ENCODE data around the gene PKD1L1.

PKD1L1 gene

DNA sequence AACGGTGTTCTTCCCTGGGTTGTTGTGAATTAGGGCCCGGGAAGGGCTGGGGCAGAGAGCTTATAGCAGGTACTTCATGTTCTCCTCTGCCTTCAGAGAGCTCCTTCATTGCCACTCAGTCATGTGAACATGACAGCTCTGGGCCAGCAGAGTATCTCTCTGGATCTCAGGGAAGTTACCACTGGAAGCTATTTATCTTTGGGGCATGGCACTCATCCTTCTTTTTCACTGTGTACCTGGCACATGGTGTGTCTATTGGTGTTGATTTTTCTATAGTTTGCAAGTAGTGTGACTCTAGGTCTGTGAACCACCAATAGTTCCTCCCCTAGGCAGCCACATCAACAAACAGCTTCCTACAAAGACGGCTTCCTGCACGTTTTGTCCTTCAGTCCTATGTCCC lies 156.6 kb downstream of the PKD1L1 start:
- Histone ChIP-seq H3K27me3 (ENCODE audit: insufficient read depth, low read length) (no peaks in the 10 kb centered on the region), H3K36me3 (ENCODE audit: insufficient read depth, low read length) (no peaks in the 10 kb centered on the region), H2AFZ (ENCODE audit: low read length, unreplicated experiment) (peak overlapping the region; percentile 61), H3K27ac (ENCODE audit: low read depth, low read length) (0 out of 2 replicates have a peak overlapping the region, but pooled peaks have one; percentile 10), H3K4me1 (ENCODE audit: control insufficient read depth, insufficient read depth, low read length, unreplicated experiment) (peaks cover 31% of the 10 kb centered on the region), H3K79me2 (ENCODE audit: control insufficient read depth, insufficient read depth, low read length, unreplicated experiment) (no peaks in the 10 kb centered on the region), H3K4me3 (ENCODE audit: low read depth, low read length) (no peak overlapping the region)

DNA sequence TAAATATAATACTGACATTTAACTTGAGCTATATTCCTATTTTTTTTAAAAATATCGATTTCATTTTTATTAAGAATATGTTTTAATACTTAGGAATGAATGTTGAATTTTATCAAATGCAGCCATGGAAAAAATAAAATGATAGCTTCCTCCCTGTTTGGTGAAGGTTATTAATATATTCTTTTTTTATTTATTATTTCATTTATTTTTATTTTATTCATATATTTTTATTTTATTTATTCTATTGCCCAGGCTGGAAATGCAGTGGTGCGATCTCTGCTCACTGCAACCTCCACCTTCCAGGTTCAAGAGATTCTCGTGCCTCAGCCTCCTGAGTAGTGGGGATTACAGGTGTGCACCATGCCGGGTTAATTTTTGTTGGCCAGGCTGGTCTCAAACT lies 160.2 kb downstream of the PKD1L1 start:
- Histone ChIP-seq H3K4me3 (ENCODE audit: low read depth, low read length) (no peak overlapping the region), H3K27ac (ENCODE audit: low read depth, low read length) (peak overlapping the region; percentile 98), H3K79me2 (ENCODE audit: control insufficient read depth, insufficient read depth, low read length, unreplicated experiment) (no peaks in the 10 kb centered on the region), H3K4me1 (ENCODE audit: control insufficient read depth, insufficient read depth, low read length, unreplicated experiment) (peaks cover 54% of the 10 kb centered on the region), H3K36me3 (ENCODE audit: insufficient read depth, low read length) (no peaks in the 10 kb centered on the region), H2AFZ (ENCODE audit: low read length, unreplicated experiment) (no peak overlapping the region), H3K27me3 (ENCODE audit: insufficient read depth, low read length) (no peaks in the 10 kb centered on the region)

DNA sequence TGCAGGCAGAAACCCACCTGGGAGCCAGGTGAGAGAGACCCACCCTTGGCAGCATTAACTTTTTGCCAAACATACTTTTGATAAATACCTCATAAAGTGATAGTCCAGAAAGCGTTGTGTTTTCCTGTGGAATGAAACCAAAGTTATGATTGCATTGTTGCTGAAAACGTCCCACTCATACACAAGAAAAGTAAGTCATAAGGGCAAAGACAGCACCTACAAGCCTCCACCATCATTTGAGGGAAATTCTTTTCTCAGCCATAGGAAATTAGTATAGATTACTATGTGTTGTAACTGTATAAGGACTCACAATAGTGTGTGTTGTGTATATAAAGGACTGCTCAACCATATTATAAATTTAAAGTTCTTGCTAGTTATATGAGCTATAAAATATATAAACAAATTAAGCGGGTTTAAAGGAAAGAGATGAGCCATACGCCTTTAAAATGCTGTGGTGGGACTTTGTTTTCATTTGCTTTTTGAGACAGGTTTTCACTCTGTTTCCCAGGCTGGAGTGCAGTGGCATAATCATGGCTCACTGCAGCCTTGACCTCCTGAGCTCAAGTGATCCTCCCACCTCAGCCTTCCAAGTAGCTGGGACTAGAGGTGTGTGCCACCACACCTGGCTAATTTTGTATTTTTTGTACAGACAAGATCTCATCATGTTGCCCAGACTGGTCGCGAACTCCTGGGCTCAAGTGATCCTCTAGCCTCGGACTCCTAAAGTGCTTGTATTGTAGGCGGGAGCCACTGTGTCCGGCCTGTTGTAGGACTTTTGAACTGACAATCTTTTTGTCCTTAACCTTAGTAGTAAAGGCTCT lies 160.8 kb downstream of the PKD1L1 start:
- Histone ChIP-seq H2AFZ (ENCODE audit: low read length, unreplicated experiment) (no peak overlapping the region), H3K27ac (ENCODE audit: low read depth, low read length) (peak overlapping the region; percentile 98), H3K4me3 (ENCODE audit: low read depth, low read length) (peak overlapping the region; percentile 46; the same call in 1 of the 2 replicates), H3K79me2 (ENCODE audit: control insufficient read depth, insufficient read depth, low read length, unreplicated experiment) (no peaks in the 10 kb centered on the region), H3K4me1 (ENCODE audit: control insufficient read depth, insufficient read depth, low read length, unreplicated experiment) (peaks cover 59% of the 10 kb centered on the region), H3K36me3 (ENCODE audit: insufficient read depth, low read length) (no peaks in the 10 kb centered on the region), H3K27me3 (ENCODE audit: insufficient read depth, low read length) (no peaks in the 10 kb centered on the region)

DNA sequence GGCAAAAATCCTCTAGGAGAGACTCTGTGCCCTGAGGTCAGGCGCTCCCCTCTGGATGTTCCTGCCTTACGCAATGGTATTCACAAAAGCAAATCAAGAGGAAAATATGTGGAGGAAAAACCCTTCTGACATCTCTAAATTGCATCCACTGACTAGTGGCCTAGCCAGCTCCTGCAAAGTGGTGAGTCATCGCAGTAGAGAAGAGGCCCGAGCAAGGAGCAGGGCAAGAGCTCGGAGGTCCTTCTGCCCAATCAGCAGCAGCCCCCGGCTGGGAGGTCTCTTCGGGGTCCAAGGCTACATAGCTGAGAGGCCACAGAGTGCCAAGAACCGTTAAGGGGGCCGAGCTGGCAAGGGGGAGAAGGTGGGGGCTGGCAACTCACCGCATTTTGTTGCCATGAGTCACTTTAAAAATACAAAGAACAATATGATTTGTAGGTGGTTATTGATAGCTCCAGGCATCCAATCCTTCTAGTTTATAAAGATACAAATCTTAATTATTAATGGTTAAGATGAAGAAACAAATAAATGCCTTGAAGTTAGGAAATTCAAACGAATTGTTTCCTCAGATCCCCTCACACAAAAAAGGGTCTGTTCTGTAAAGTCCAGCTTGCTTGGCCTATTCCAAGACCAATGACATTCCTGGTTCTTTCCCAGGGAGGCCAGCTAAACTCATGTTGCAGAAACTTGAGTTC lies 161.6 kb downstream of the PKD1L1 start:
- Histone ChIP-seq H2AFZ (ENCODE audit: low read length, unreplicated experiment) (no peak overlapping the region), H3K27ac (ENCODE audit: low read depth, low read length) (peak overlapping the region; percentile 98), H3K36me3 (ENCODE audit: insufficient read depth, low read length) (no peaks in the 10 kb centered on the region), H3K27me3 (ENCODE audit: insufficient read depth, low read length) (no peaks in the 10 kb centered on the region), H3K4me3 (ENCODE audit: low read depth, low read length) (peak overlapping the region; percentile 46; the same call in 1 of the 2 replicates), H3K79me2 (ENCODE audit: control insufficient read depth, insufficient read depth, low read length, unreplicated experiment) (no peaks in the 10 kb centered on the region), H3K4me1 (ENCODE audit: control insufficient read depth, insufficient read depth, low read length, unreplicated experiment) (peaks cover 57% of the 10 kb centered on the region)

DNA sequence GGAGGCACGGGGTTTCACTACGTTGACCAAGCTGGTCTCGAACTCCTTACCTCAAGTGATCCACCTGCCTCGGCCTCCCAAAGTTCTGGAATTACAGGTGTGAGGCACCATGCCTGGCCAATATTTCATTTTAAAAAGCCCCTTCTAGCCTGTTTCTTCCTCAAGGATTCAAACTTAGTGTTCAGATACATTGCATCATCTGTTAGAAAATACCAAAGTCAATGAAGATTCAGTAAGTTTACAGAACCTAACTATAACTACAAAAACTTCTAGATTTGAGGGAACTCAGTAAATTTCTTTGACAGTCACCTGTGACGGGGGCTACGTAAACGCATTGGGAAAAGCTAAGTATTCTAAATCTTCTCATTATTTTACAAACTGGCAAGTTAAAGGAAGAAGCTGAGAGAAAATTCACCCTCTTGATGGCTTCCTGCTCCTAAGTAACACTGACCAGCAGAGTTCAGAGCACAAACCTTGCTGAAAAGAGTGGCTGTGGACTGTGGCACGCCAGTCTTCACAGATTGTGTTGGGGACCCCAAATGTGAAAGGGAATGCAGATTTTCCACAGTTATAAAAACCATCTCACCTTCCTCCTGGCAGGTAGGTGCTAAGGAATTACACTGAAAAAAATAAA lies 162.2 kb downstream of the PKD1L1 start:
- Histone ChIP-seq H3K27ac (ENCODE audit: low read depth, low read length) (peak overlapping the region; percentile 98), H3K36me3 (ENCODE audit: insufficient read depth, low read length) (no peaks in the 10 kb centered on the region), H3K4me3 (ENCODE audit: low read depth, low read length) (peak overlapping the region; percentile 11; the same call in 1 of the 2 replicates), H3K4me1 (ENCODE audit: control insufficient read depth, insufficient read depth, low read length, unreplicated experiment) (peaks cover 52% of the 10 kb centered on the region), H3K27me3 (ENCODE audit: insufficient read depth, low read length) (no peaks in the 10 kb centered on the region), H3K79me2 (ENCODE audit: control insufficient read depth, insufficient read depth, low read length, unreplicated experiment) (no peaks in the 10 kb centered on the region), H2AFZ (ENCODE audit: low read length, unreplicated experiment) (no peak overlapping the region)

DNA sequence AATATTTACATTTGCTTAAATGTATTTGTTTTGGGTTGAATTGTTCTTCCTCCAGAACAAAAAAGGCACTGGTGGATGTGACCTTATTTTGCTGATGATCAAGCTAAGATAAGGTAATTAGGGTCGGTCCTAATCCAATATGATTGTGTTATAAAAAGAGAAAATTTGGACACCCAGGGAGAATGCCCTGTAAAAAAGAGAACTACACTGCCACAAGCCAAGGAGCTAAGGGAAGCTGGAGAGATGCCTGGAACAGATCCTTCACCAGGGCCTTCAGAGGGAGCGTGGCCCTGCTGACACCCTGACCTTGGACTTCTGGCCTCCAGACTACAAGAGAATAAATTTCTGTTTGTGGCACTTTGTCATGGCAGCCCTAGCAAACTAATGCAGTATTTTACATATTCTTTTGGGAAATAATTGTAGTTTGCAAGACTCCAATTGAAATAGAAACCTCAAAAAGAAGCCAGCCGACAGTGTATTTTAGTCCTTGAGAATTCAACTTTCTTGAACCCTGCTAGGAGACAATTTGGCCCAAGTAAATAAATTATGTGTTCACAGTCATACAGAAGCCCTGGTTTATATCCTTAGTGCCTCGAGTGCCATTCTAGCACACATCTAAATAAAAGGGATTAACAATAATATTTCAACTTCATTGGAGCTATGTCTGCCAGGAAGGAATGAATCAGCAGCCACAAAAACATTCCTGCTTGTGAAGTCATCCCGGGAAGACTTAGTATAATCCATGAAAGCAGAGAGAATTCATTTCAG lies 164.6 kb downstream of the PKD1L1 start:
- H3K36me3 ChIP-seq (ENCODE audit: insufficient read depth, low read length): no peaks in the 10 kb centered on the region
- H3K79me2 ChIP-seq (ENCODE audit: control insufficient read depth, insufficient read depth, low read length, unreplicated experiment): no peaks in the 10 kb centered on the region
- peak overlapping the region; percentile 98 for H3K27ac ChIP-seq (ENCODE audit: low read depth, low read length)
- no peaks in the 10 kb centered on the region for H3K27me3 ChIP-seq (ENCODE audit: insufficient read depth, low read length)
- H3K4me3 ChIP-seq (ENCODE audit: low read depth, low read length): peak overlapping the region; percentile 7
- H3K4me1 ChIP-seq (ENCODE audit: control insufficient read depth, insufficient read depth, low read length, unreplicated experiment): peaks cover 52% of the 10 kb centered on the region
- peak overlapping the region; percentile 19 for H2AFZ ChIP-seq (ENCODE audit: low read length, unreplicated experiment)

DNA sequence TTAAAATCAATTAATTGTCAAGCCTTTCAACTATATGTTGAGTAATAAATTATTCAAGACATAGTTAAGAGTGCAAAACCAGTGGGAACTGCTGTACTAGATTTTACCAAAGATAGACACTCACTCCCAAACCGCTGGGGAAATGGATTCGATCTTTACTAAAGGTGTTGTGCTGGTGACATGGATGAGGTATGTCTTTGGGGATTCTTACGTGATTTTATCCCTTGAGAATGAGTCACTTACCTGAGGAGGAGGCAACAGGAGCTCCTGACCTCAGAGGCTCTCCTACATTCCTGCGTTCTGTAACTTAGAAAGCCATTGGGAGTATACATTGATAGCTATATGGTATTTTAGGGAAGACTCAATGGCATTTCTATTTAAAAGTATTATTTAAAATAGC lies 165.5 kb downstream of the PKD1L1 start:
- no peaks in the 10 kb centered on the region for H3K27me3 ChIP-seq (ENCODE audit: insufficient read depth, low read length)
- peak overlapping the region; percentile 17 for H2AFZ ChIP-seq (ENCODE audit: low read length, unreplicated experiment)
- no peaks in the 10 kb centered on the region for H3K79me2 ChIP-seq (ENCODE audit: control insufficient read depth, insufficient read depth, low read length, unreplicated experiment)
- H3K4me3 ChIP-seq (ENCODE audit: low read depth, low read length): no peak overlapping the region
- H3K36me3 ChIP-seq (ENCODE audit: insufficient read depth, low read length): no peaks in the 10 kb centered on the region
- peaks cover 52% of the 10 kb centered on the region for H3K4me1 ChIP-seq (ENCODE audit: control insufficient read depth, insufficient read depth, low read length, unreplicated experiment)
- H3K27ac ChIP-seq (ENCODE audit: low read depth, low read length): peak overlapping the region; percentile 98

DNA sequence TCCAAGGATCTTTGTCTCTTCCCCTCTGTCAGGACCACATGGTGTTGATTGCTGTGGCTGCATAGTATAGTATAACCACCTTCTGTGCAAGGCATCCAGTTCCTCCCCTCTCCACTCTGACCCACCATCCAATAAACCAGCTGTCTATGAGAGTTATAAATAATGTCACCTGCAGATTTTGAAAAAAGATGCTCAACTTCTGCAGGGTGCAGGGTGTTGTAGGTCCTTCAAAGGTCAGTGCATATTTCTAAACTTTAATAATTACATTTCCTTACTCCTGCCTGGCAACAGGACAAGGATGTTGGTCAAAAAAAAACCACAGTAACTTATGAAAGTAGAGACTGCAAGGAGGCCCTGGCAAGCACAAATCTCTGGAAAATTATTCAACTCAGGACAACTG lies 166.2 kb downstream of the PKD1L1 start:
- H3K27me3 ChIP-seq (ENCODE audit: insufficient read depth, low read length): no peaks in the 10 kb centered on the region
- 0 out of 2 replicates have a peak, but pooled peaks cover 3% of the 10 kb centered on the region for H3K36me3 ChIP-seq (ENCODE audit: insufficient read depth, low read length)
- peak overlapping the region; percentile 98 for H3K27ac ChIP-seq (ENCODE audit: low read depth, low read length)
- H3K79me2 ChIP-seq (ENCODE audit: control insufficient read depth, insufficient read depth, low read length, unreplicated experiment): no peaks in the 10 kb centered on the region
- H2AFZ ChIP-seq (ENCODE audit: low read length, unreplicated experiment): peak overlapping the region; percentile 17
- H3K4me3 ChIP-seq (ENCODE audit: low read depth, low read length): no peak overlapping the region
- H3K4me1 ChIP-seq (ENCODE audit: control insufficient read depth, insufficient read depth, low read length, unreplicated experiment): peaks cover 44% of the 10 kb centered on the region

DNA sequence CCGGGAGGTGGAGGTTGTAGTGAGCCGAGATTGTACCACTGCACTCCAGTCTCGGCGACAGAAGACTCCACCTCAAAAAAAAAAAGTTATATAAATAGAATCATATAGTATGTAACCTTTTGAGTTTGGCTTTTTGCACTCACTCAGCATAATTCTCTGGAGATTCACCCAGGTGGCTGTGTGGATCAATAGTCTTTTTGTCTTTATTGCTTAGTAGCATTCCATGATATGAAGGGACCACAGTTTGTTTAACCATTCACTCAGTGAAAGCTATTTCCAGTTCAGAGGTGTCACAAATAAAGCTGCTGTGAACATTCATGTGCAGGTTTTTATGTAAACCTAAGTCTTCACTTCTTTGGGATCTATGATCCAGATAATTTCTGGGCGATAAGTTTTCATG lies 167.7 kb downstream of the PKD1L1 start:
- Histone ChIP-seq H3K27me3 (ENCODE audit: insufficient read depth, low read length) (no peaks in the 10 kb centered on the region), H3K79me2 (ENCODE audit: control insufficient read depth, insufficient read depth, low read length, unreplicated experiment) (no peaks in the 10 kb centered on the region), H3K4me1 (ENCODE audit: control insufficient read depth, insufficient read depth, low read length, unreplicated experiment) (peaks cover 34% of the 10 kb centered on the region), H3K36me3 (ENCODE audit: insufficient read depth, low read length) (0 out of 2 replicates have a peak, but pooled peaks cover 4% of the 10 kb centered on the region), H3K27ac (ENCODE audit: low read depth, low read length) (no peak overlapping the region), H3K4me3 (ENCODE audit: low read depth, low read length) (no peak overlapping the region), H2AFZ (ENCODE audit: low read length, unreplicated experiment) (no peak overlapping the region)

DNA sequence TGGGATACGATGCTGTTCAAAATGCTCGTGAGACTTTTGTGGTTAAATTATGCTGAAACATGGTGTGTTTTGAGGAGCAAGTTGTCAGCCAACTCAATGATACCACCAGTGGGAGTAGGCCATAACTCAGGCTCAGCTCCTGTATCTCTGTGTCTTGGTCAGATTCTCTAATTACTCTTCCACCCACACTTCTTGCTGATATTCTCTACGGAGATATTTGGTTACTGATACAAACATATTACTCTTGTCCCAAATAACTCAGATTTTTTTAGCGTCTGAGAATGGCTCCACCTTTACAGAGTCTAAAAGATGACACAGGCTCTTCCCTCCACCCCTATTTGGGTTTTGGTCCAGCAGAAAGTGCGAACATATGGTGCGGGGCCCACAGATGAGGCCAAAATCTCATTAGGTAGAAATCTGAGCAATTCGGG lies 168.9 kb downstream of the PKD1L1 start:
- no peaks in the 10 kb centered on the region for H3K27me3 ChIP-seq (ENCODE audit: insufficient read depth, low read length)
- H3K4me3 ChIP-seq (ENCODE audit: low read depth, low read length): no peak overlapping the region
- H2AFZ ChIP-seq (ENCODE audit: low read length, unreplicated experiment): peak overlapping the region; percentile 32
- H3K27ac ChIP-seq (ENCODE audit: low read depth, low read length): no peak overlapping the region
- H3K36me3 ChIP-seq (ENCODE audit: insufficient read depth, low read length): 0 out of 2 replicates have a peak, but pooled peaks cover 4% of the 10 kb centered on the region
- no peaks in the 10 kb centered on the region for H3K79me2 ChIP-seq (ENCODE audit: control insufficient read depth, insufficient read depth, low read length, unreplicated experiment)
- peaks cover 27% of the 10 kb centered on the region for H3K4me1 ChIP-seq (ENCODE audit: control insufficient read depth, insufficient read depth, low read length, unreplicated experiment)

All from ACC112 (cell line).